HEK293T (cell line): ENCODE results near the gene ASNSD1.

Experiments used
- ARNT ChIP-seq: fragments of 450-650 bp; IDR thresholded peaks from 2 replicates; pipeline ENCODE4 v1.6.1; 2017; ENCODE audit warnings: mild to moderate bottlenecking
- CTBP1 ChIP-seq: fragments of 450-650 bp; IDR thresholded peaks from 2 replicates; pipeline ENCODE4 v1.6.1; 2016; ENCODE audit warnings: borderline replicate concordance
- FOXK2 ChIP-seq: fragments of 450-650 bp; IDR thresholded peaks from 2 replicates; pipeline ENCODE4 v1.6.1; 2016; ENCODE audit warnings: mild to moderate bottlenecking
- FOXM1 ChIP-seq: fragments of 450-650 bp; IDR thresholded peaks from 2 replicates; pipeline ENCODE4 v1.6.1; 2017; ENCODE audit warnings: mild to moderate bottlenecking, borderline replicate concordance
- SP1 ChIP-seq: fragments of 450-650 bp; IDR thresholded peaks from 2 replicates; pipeline ENCODE4 v1.6.1; 2017
- SUZ12 ChIP-seq: fragments of 450-650 bp; IDR thresholded peaks from 2 replicates; pipeline ENCODE4 v1.6.1; 2016; ENCODE audit warnings: mild to moderate bottlenecking
- ZNF384 ChIP-seq: fragments of 450-650 bp; IDR thresholded peaks from 2 replicates; pipeline ENCODE4 v1.6.1; 2016
- TF ChIP-seq, protein P1 (sequence below): fragments of 450-650 bp; IDR thresholded peaks from 2 replicates; pipeline ENCODE4 v1.6.1; 2016

DNA sequence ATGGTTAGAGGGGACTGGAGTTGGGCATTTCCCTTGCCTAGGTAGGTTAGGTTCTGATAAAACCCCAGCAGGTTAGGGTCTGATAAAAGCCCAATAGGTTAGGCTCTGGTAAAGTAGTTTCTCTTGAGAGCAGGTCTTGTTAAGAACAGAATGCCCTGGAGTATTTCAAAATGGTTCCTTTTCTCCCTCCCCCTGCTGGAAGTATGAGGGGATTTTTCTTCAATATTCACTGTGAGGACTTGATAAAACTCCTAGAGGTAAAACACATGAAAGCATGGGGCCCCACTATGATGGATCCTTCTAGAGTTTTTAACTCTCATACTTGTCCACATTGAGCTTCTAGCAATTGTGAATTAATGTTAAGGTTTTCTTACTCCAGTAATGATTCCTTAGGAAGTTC, 40.8 kb downstream of the ASNSD1 start:
- TF ChIP-seq SUZ12 (no peak), SP1 (no peak), FOXM1 (no peak), FOXK2 (no peak), ZNF384 (no peak), ARNT (no peak), CTBP1 (no peak)
- TF ChIP-seq, protein P1, sequence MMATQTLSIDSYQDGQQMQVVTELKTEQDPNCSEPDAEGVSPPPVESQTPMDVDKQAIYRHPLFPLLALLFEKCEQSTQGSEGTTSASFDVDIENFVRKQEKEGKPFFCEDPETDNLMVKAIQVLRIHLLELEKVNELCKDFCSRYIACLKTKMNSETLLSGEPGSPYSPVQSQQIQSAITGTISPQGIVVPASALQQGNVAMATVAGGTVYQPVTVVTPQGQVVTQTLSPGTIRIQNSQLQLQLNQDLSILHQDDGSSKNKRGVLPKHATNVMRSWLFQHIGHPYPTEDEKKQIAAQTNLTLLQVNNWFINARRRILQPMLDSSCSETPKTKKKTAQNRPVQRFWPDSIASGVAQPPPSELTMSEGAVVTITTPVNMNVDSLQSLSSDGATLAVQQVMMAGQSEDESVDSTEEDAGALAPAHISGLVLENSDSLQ = no peak
